ENCODE measurements around the gene AUTS2. TPM values are rescaled to one million over a fixed set of nuclear protein-coding genes. Genes with fewer than 3 reads are reported as not detected.

The AUTS2 gene
- total and polyA plus RNA-seq, 2 donors (not counting 1 experiment from before 2014, with no cell fraction given), result 0.60 to 9.1 TPM

DNA sequence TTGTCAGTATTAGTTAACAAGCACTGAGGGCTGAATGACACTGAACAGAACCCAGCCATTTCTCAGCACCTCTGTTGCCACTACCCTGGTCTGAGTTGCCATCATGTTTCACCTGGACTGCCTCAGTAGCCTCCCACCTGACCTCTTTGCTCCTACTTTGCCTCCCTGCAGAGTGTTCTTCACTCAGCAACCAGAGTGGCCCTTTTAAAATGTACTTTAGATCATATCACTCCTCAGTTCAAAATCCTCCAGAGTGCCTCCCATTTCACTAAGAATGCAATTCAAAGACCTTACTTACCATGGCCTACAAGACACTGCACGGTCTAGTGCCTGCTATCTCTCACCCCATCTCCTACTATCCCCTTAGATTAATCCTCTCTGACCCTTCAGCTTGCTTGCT, 214.5 kb downstream of the AUTS2 start:
- no peak overlapping the region for H2AFZ ChIP-seq (ENCODE audit: low read length)
- no peaks in the 10 kb centered on the region for H3K9me3 ChIP-seq (ENCODE audit: control insufficient read depth, insufficient read depth, low read depth, low read length)
- no peak overlapping the region for H3K4me3 ChIP-seq (replicated peaks in 1 of 4; ENCODE audit: control extremely low read depth in 1 of 4, insufficient read depth in 1 of 4, low read depth in 3 of 4, low read length in 4 of 4)
- no peaks in the 10 kb centered on the region for H3K79me2 ChIP-seq (ENCODE audit: control insufficient read depth, insufficient read depth, low read length)
- H3K36me3 ChIP-seq (ENCODE audit: control insufficient read depth, insufficient read depth, low read length), result no peaks in the 10 kb centered on the region
- H3K27me3 ChIP-seq (ENCODE audit: control insufficient read depth, insufficient read depth, low read length), result no peaks in the 10 kb centered on the region
- no peak overlapping the region for H3K9ac ChIP-seq (ENCODE audit: insufficient read depth, low read length)
- no peak overlapping the region for H3K27ac ChIP-seq (ENCODE audit: insufficient read depth, low read length)
- TF ChIP-seq EZH2 (IDR thresholded peaks at IDR 0.05; ENCODE audit: low read length, missing control alignments), result no peak
- H3K4me1 ChIP-seq (ENCODE audit: control insufficient read depth, extremely low read depth, insufficient read depth, low read length), result peaks cover 3% of the 10 kb centered on the region
- no peaks in the 10 kb centered on the region for H4K20me1 ChIP-seq (ENCODE audit: control insufficient read depth, extremely low read depth, insufficient read depth, low read length)
- DNase-seq (ENCODE audit: low read depth in 2 of 2), result no peak
- no peak overlapping the region for H3K4me2 ChIP-seq (ENCODE audit: extremely low read depth, insufficient read depth, low read length)

GRCh38 chr7:69813637-69814240, 215.5 kb downstream of the AUTS2 start:
- no peak overlapping the region for H3K4me3 ChIP-seq (replicated peaks in 1 of 4; ENCODE audit: control extremely low read depth in 1 of 4, insufficient read depth in 1 of 4, low read depth in 3 of 4, low read length in 4 of 4)
- H3K36me3 ChIP-seq (ENCODE audit: control insufficient read depth, insufficient read depth, low read length), result no peaks in the 10 kb centered on the region
- H3K27me3 ChIP-seq (ENCODE audit: control insufficient read depth, insufficient read depth, low read length), result no peaks in the 10 kb centered on the region
- H3K79me2 ChIP-seq (ENCODE audit: control insufficient read depth, insufficient read depth, low read length), result no peaks in the 10 kb centered on the region
- H3K4me2 ChIP-seq (ENCODE audit: extremely low read depth, insufficient read depth, low read length), result no peak overlapping the region
- H2AFZ ChIP-seq (ENCODE audit: low read length), result no peak overlapping the region
- DNase-seq (ENCODE audit: low read depth in 2 of 2), result no peak
- H3K9me3 ChIP-seq (ENCODE audit: control insufficient read depth, insufficient read depth, low read depth, low read length), result no peaks in the 10 kb centered on the region
- H4K20me1 ChIP-seq (ENCODE audit: control insufficient read depth, extremely low read depth, insufficient read depth, low read length), result no peaks in the 10 kb centered on the region
- H3K4me1 ChIP-seq (ENCODE audit: control insufficient read depth, extremely low read depth, insufficient read depth, low read length), result peaks cover 3% of the 10 kb centered on the region
- TF ChIP-seq, protein P1, sequence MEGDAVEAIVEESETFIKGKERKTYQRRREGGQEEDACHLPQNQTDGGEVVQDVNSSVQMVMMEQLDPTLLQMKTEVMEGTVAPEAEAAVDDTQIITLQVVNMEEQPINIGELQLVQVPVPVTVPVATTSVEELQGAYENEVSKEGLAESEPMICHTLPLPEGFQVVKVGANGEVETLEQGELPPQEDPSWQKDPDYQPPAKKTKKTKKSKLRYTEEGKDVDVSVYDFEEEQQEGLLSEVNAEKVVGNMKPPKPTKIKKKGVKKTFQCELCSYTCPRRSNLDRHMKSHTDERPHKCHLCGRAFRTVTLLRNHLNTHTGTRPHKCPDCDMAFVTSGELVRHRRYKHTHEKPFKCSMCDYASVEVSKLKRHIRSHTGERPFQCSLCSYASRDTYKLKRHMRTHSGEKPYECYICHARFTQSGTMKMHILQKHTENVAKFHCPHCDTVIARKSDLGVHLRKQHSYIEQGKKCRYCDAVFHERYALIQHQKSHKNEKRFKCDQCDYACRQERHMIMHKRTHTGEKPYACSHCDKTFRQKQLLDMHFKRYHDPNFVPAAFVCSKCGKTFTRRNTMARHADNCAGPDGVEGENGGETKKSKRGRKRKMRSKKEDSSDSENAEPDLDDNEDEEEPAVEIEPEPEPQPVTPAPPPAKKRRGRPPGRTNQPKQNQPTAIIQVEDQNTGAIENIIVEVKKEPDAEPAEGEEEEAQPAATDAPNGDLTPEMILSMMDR (conservative IDR thresholded peaks at IDR 0.05 in 1 of 2, IDR thresholded peaks at IDR 0.05 in 1 of 2; ENCODE audit: low read depth in 1 of 2, low read length in 2 of 2), result no peak
- no peak for TF ChIP-seq EZH2 (IDR thresholded peaks at IDR 0.05; ENCODE audit: low read length, missing control alignments)
- H3K27ac ChIP-seq (ENCODE audit: insufficient read depth, low read length), result no peak overlapping the region
- H3K9ac ChIP-seq (ENCODE audit: insufficient read depth, low read length), result no peak overlapping the region

DNA sequence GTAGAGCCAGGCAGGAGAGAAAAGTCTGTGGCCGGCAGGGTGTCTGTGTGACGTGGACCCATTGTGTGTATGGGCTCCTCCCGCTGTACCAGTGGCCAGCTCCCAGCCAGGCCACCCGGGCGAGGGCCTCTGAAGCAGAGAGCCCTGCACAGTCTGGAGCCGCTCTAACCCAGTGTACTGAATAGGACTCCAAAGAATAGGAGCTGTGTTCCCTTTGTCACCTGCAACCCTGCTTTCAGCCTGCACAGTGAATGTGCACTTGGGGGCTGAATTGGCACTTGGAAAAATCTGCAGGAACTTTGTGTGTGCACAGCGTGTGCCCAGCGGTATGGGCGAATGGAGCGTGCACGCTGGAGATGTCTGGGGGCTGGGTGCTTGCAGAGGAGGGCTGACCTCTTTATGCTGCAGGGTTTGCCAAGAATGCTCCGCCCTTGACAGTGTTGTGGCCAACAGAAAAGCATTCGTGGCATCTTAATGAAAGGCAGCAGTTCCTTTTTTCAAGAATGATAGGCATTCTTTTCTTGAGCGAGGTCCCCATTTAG, 216.2 kb downstream of the AUTS2 start:
- Histone ChIP-seq H2AFZ (ENCODE audit: low read length) (no peak overlapping the region), H4K20me1 (ENCODE audit: control insufficient read depth, extremely low read depth, insufficient read depth, low read length) (no peaks in the 10 kb centered on the region), H3K4me1 (ENCODE audit: control insufficient read depth, extremely low read depth, insufficient read depth, low read length) (peaks cover 3% of the 10 kb centered on the region), H3K36me3 (ENCODE audit: control insufficient read depth, insufficient read depth, low read length) (no peaks in the 10 kb centered on the region), H3K27me3 (ENCODE audit: control insufficient read depth, insufficient read depth, low read length) (no peaks in the 10 kb centered on the region), H3K4me2 (ENCODE audit: extremely low read depth, insufficient read depth, low read length) (no peak overlapping the region), H3K9me3 (ENCODE audit: control insufficient read depth, insufficient read depth, low read depth, low read length) (no peaks in the 10 kb centered on the region), H3K27ac (ENCODE audit: insufficient read depth, low read length) (no peak overlapping the region), H3K9ac (ENCODE audit: insufficient read depth, low read length) (no peak overlapping the region), H3K4me3 (replicated peaks in 1 of 4; ENCODE audit: control extremely low read depth in 1 of 4, insufficient read depth in 1 of 4, low read depth in 3 of 4, low read length in 4 of 4) (no peak overlapping the region), H3K79me2 (ENCODE audit: control insufficient read depth, insufficient read depth, low read length) (no peaks in the 10 kb centered on the region)
- TF ChIP-seq EZH2 (IDR thresholded peaks at IDR 0.05; ENCODE audit: low read length, missing control alignments), result no peak
- TF ChIP-seq, protein P1 (conservative IDR thresholded peaks at IDR 0.05 in 1 of 2, IDR thresholded peaks at IDR 0.05 in 1 of 2; ENCODE audit: low read depth in 1 of 2, low read length in 2 of 2), result no peak
- DNase-seq (ENCODE audit: low read depth in 2 of 2), result peak in 1 of 2 donors; percentile 82
